GM23338 (cell line): ENCODE measurements around the gene ADGRF4. TPM values are rescaled to one million over a fixed set of nuclear protein-coding genes. Genes with fewer than 3 reads are reported as not detected.

ENCODE experiments used
- ATAC-seq: fragments of 200-7000 bp; cut with Tn5 transposase; 3 replicates; pipeline ENCODE4 v1.9.1; 2020
- DNase-seq: peaks from one replicate; pipeline ENCODE4 v3.0.0-alpha.2; 2015; ENCODE audit warnings: low spot score
- H2AFZ ChIP-seq: fragments of 200-600 bp; sonication (generic); 2 replicates; pipeline ENCODE4 v1.8.0; 2016; ENCODE audit warnings: antibody characterized with exemption, mild to moderate bottlenecking, moderate library complexity
- H3F3A ChIP-seq: fragments of 200-600 bp; sonication (generic); replicated peaks from 2 replicates; pipeline ENCODE4 v1.8.0; 2017; ENCODE audit warnings: antibody characterized with exemption, mixed run types, low read depth
- H3K27ac ChIP-seq: fragments of 200-600 bp; sonication (generic); 2 replicates; pipeline ENCODE4 v1.6.1; 2016; ENCODE audit warnings: low read depth
- H3K27me3 ChIP-seq: fragments of 200-600 bp; sonication (generic); 2 replicates; pipeline ENCODE4 v1.8.0; 2016; ENCODE audit warnings: mild to moderate bottlenecking, mixed run types, moderate library complexity; ENCODE audit not compliant: insufficient read depth
- H3K36me3 ChIP-seq: fragments of 200-600 bp; sonication (generic); 2 replicates; pipeline ENCODE4 v1.8.0; 2016; ENCODE audit warnings: mild to moderate bottlenecking; ENCODE audit not compliant: insufficient read depth
- H3K4me1 ChIP-seq: fragments of 200-600 bp; sonication (generic); 2 replicates; pipeline ENCODE4 v1.8.0; 2016; ENCODE audit warnings: mild to moderate bottlenecking, moderate library complexity; ENCODE audit not compliant: insufficient read depth
- H3K4me2 ChIP-seq: fragments of 200-600 bp; sonication (generic); 2 replicates; pipeline ENCODE4 v1.7.1; 2017; ENCODE audit warnings: mixed run types
- H3K4me3 ChIP-seq: fragments of 200-600 bp; sonication (generic); 2 replicates; pipeline ENCODE4 v1.6.1; 2016; ENCODE audit warnings: mixed run types
- H3K79me2 ChIP-seq: fragments of 200-600 bp; sonication (generic); replicated peaks from 2 replicates; pipeline ENCODE4 v1.8.0; 2017; ENCODE audit warnings: mild to moderate bottlenecking; ENCODE audit not compliant: insufficient read depth
- H3K9me2 ChIP-seq: fragments of 200-600 bp; sonication (generic); 2 replicates; pipeline ENCODE4 v1.8.0; 2017; ENCODE audit not compliant: insufficient read depth
- H4K20me1 ChIP-seq: fragments of 200-600 bp; sonication (generic); replicated peaks from 2 replicates; pipeline ENCODE4 v1.8.0; 2017; ENCODE audit warnings: mild to moderate bottlenecking; ENCODE audit not compliant: insufficient read depth
- H3K27ac Mint-ChIP-seq: 2 replicates; pipeline ENCODE4 v1.8.0; 2020; ENCODE audit warnings: inconsistent platforms, mild to moderate bottlenecking, moderate library complexity, mixed read lengths
- H3K27me3 Mint-ChIP-seq: 3 replicates; pipeline ENCODE4 v1.8.0; 2022; ENCODE audit warnings: low read depth, mild to moderate bottlenecking, moderate library complexity, mixed read lengths, inconsistent platforms; ENCODE audit not compliant: insufficient read depth, poor library complexity
- H3K36me3 Mint-ChIP-seq: 3 replicates; pipeline ENCODE4 v1.8.0; 2021; ENCODE audit warnings: low read depth, mild to moderate bottlenecking, inconsistent platforms, moderate library complexity, mixed read lengths
- H3K4me1 Mint-ChIP-seq: 3 replicates; pipeline ENCODE4 v1.8.0; 2020; ENCODE audit warnings: mild to moderate bottlenecking, inconsistent platforms, mixed read lengths
- H3K4me3 Mint-ChIP-seq: 3 replicates; pipeline ENCODE4 v1.8.0; 2021; ENCODE audit warnings: moderate library complexity, mild to moderate bottlenecking, inconsistent platforms, mixed read lengths
- H3K9me3 Mint-ChIP-seq: 3 replicates; pipeline ENCODE4 v1.8.0; 2020; ENCODE audit warnings: moderate library complexity, mild to moderate bottlenecking, inconsistent platforms, mixed read lengths
- CREB1 ChIP-seq: fragments of 250-450 bp; sonication (Bioruptor Pico); IDR thresholded peaks from 2 replicates; pipeline ENCODE4 v1.5.0; 2020; ENCODE audit warnings: low read depth, mild to moderate bottlenecking, moderate library complexity
- ETS1 ChIP-seq: IDR thresholded peaks from 2 replicates; pipeline ENCODE4 v1.6.1; 2016; ENCODE audit warnings: antibody characterized with exemption
- EZH2 ChIP-seq: fragments of 200-600 bp; sonication (generic); IDR thresholded peaks from one replicate; pipeline ENCODE4 v1.8.0; 2017; ENCODE audit warnings: antibody characterized with exemption, mild to moderate bottlenecking, low read depth; ENCODE audit not compliant: unreplicated experiment
- EZH2phosphoT487 ChIP-seq: fragments of 200-600 bp; sonication (generic); IDR thresholded peaks from one replicate; pipeline ENCODE4 v1.8.1; 2018; ENCODE audit warnings: antibody characterized with exemption; ENCODE audit not compliant: unreplicated experiment
- JUNB ChIP-seq: IDR thresholded peaks from one replicate; pipeline ENCODE4 v1.6.1; 2016; ENCODE audit warnings: antibody characterized with exemption; ENCODE audit not compliant: unreplicated experiment
- NANOG ChIP-seq: IDR thresholded peaks from 2 replicates; pipeline ENCODE4 v1.6.1; 2016; ENCODE audit warnings: antibody characterized with exemption, borderline replicate concordance
- POLR2AphosphoS5 ChIP-seq: IDR thresholded peaks from 2 replicates; pipeline ENCODE4 v1.6.1; 2016; ENCODE audit warnings: antibody characterized with exemption, low read depth
- STAT1 ChIP-seq: IDR thresholded peaks from one replicate; pipeline ENCODE4 v1.6.1; 2016; ENCODE audit warnings: antibody characterized with exemption; ENCODE audit not compliant: unreplicated experiment
- ZNF114 ChIP-seq: fragments of 250-450 bp; sonication (Bioruptor Pico); IDR thresholded peaks from 2 replicates; pipeline ENCODE4 v1.5.0; 2020; ENCODE audit warnings: mild to moderate bottlenecking, moderate library complexity
- ZNF331 ChIP-seq: fragments of 250-450 bp; sonication (Bioruptor Pico); IDR thresholded peaks from 2 replicates; pipeline ENCODE4 v1.5.0; 2020; ENCODE audit warnings: low read depth, mild to moderate bottlenecking, moderate library complexity
- polyA plus RNA-seq: library from polyadenylated mRNA; unstranded; fragments of >200 nt; fragmentation: Nextera tagmentation; extraction: Ambion mirVana; gene quantifications from 2 replicates; pipeline ENCODE4 v1.2.1, GENCODE V29; 2016
- total RNA-seq: library from RNA; depleted of rRNA; stranded (reverse); fragments of >200 nt; shearing (Covaris generic); gene quantifications from 2 replicates; pipeline ENCODE4 v1.2.3, GENCODE V29; 2014
- TF ChIP-seq, protein P1 (sequence below): IDR thresholded peaks from one replicate; pipeline ENCODE4 v1.6.1; 2018; ENCODE audit warnings: antibody characterized with exemption; ENCODE audit not compliant: unreplicated experiment
- TF ChIP-seq, protein P2 (sequence below): fragments of 250-450 bp; sonication (Bioruptor Pico); IDR thresholded peaks from 2 replicates; pipeline ENCODE4 v1.5.0; 2020; ENCODE audit warnings: mild to moderate bottlenecking, moderate library complexity
- TF ChIP-seq, protein P3 (sequence below), 2 experiments: fragments of 200-600 bp in 1 of 2; sonication (generic) in 1 of 2; conservative IDR thresholded peaks; 2 replicates each; pipeline versions ENCODE4 v1.5.1 to v1.6.1; 2016 to 2017; ENCODE audit warnings: antibody characterized with exemption in 2 of 2, low read depth in 2 of 2, mild to moderate bottlenecking in 2 of 2, moderate library complexity in 1 of 2

The ADGRF4 gene
- total and polyA plus RNA-seq, 2 experiments from 2014 or later = not detected

- H3K9me2 ChIP-seq = peaks cover 17% of the 10 kb centered on the region
- no peak overlapping the region for H3K27ac ChIP-seq
- no peak overlapping the region for H3K4me3 Mint-ChIP-seq
- TF ChIP-seq STAT1 (no peak), CREB1 (no peak), ZNF114 (CRISPR knock-in tag) (no peak), EZH2 (no peak), ZNF331 (no peak), JUNB (no peak), NANOG (no peak), POLR2AphosphoS5 (no peak), ETS1 (no peak), EZH2phosphoT487 (no peak)
- TF ChIP-seq, protein P1, sequence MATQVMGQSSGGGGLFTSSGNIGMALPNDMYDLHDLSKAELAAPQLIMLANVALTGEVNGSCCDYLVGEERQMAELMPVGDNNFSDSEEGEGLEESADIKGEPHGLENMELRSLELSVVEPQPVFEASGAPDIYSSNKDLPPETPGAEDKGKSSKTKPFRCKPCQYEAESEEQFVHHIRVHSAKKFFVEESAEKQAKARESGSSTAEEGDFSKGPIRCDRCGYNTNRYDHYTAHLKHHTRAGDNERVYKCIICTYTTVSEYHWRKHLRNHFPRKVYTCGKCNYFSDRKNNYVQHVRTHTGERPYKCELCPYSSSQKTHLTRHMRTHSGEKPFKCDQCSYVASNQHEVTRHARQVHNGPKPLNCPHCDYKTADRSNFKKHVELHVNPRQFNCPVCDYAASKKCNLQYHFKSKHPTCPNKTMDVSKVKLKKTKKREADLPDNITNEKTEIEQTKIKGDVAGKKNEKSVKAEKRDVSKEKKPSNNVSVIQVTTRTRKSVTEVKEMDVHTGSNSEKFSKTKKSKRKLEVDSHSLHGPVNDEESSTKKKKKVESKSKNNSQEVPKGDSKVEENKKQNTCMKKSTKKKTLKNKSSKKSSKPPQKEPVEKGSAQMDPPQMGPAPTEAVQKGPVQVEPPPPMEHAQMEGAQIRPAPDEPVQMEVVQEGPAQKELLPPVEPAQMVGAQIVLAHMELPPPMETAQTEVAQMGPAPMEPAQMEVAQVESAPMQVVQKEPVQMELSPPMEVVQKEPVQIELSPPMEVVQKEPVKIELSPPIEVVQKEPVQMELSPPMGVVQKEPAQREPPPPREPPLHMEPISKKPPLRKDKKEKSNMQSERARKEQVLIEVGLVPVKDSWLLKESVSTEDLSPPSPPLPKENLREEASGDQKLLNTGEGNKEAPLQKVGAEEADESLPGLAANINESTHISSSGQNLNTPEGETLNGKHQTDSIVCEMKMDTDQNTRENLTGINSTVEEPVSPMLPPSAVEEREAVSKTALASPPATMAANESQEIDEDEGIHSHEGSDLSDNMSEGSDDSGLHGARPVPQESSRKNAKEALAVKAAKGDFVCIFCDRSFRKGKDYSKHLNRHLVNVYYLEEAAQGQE = no peak
- TF ChIP-seq, protein P2, sequence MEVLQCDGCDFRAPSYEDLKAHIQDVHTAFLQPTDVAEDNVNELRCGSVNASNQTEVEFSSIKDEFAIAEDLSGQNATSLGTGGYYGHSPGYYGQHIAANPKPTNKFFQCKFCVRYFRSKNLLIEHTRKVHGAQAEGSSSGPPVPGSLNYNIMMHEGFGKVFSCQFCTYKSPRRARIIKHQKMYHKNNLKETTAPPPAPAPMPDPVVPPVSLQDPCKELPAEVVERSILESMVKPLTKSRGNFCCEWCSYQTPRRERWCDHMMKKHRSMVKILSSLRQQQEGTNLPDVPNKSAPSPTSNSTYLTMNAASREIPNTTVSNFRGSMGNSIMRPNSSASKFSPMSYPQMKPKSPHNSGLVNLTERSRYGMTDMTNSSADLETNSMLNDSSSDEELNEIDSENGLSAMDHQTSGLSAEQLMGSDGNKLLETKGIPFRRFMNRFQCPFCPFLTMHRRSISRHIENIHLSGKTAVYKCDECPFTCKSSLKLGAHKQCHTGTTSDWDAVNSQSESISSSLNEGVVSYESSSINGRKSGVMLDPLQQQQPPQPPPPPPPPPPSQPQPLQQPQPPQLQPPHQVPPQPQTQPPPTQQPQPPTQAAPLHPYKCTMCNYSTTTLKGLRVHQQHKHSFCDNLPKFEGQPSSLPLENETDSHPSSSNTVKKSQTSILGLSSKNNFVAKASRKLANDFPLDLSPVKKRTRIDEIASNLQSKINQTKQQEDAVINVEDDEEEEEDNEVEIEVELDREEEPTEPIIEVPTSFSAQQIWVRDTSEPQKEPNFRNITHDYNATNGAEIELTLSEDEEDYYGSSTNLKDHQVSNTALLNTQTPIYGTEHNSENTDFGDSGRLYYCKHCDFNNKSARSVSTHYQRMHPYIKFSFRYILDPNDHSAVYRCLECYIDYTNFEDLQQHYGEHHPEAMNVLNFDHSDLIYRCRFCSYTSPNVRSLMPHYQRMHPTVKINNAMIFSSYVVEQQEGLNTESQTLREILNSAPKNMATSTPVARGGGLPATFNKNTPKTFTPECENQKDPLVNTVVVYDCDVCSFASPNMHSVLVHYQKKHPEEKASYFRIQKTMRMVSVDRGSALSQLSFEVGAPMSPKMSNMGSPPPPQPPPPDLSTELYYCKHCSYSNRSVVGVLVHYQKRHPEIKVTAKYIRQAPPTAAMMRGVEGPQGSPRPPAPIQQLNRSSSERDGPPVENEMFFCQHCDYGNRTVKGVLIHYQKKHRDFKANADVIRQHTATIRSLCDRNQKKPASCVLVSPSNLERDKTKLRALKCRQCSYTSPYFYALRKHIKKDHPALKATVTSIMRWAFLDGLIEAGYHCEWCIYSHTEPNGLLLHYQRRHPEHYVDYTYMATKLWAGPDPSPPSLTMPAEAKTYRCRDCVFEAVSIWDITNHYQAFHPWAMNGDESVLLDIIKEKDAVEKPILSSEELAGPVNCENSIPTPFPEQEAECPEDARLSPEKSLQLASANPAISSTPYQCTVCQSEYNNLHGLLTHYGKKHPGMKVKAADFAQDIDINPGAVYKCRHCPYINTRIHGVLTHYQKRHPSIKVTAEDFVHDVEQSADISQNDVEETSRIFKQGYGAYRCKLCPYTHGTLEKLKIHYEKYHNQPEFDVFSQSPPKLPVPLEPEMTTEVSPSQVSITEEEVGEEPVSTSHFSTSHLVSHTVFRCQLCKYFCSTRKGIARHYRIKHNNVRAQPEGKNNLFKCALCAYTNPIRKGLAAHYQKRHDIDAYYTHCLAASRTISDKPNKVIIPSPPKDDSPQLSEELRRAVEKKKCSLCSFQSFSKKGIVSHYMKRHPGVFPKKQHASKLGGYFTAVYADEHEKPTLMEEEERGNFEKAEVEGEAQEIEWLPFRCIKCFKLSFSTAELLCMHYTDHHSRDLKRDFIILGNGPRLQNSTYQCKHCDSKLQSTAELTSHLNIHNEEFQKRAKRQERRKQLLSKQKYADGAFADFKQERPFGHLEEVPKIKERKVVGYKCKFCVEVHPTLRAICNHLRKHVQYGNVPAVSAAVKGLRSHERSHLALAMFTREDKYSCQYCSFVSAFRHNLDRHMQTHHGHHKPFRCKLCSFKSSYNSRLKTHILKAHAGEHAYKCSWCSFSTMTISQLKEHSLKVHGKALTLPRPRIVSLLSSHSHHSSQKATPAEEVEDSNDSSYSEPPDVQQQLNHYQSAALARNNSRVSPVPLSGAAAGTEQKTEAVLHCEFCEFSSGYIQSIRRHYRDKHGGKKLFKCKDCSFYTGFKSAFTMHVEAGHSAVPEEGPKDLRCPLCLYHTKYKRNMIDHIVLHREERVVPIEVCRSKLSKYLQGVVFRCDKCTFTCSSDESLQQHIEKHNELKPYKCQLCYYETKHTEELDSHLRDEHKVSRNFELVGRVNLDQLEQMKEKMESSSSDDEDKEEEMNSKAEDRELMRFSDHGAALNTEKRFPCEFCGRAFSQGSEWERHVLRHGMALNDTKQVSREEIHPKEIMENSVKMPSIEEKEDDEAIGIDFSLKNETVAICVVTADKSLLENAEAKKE (CRISPR knock-in tag) = no peak
- TF ChIP-seq, protein P3, sequence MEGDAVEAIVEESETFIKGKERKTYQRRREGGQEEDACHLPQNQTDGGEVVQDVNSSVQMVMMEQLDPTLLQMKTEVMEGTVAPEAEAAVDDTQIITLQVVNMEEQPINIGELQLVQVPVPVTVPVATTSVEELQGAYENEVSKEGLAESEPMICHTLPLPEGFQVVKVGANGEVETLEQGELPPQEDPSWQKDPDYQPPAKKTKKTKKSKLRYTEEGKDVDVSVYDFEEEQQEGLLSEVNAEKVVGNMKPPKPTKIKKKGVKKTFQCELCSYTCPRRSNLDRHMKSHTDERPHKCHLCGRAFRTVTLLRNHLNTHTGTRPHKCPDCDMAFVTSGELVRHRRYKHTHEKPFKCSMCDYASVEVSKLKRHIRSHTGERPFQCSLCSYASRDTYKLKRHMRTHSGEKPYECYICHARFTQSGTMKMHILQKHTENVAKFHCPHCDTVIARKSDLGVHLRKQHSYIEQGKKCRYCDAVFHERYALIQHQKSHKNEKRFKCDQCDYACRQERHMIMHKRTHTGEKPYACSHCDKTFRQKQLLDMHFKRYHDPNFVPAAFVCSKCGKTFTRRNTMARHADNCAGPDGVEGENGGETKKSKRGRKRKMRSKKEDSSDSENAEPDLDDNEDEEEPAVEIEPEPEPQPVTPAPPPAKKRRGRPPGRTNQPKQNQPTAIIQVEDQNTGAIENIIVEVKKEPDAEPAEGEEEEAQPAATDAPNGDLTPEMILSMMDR (conservative IDR thresholded peaks at IDR 0.05; ENCODE audit: low read depth in 2 of 2) = no peak
- H3F3A ChIP-seq = no peaks in the 10 kb centered on the region
- no peaks in the 10 kb centered on the region for H3K36me3 ChIP-seq
- no peak overlapping the region for H3K27ac Mint-ChIP-seq
- H3K9me3 Mint-ChIP-seq = 0 out of 3 replicates have a peak, but pooled peaks cover 6% of the 10 kb centered on the region
- H3K4me3 ChIP-seq = no peak overlapping the region
- H3K27me3 Mint-ChIP-seq = no peaks in the 10 kb centered on the region
- no peaks in the 10 kb centered on the region for H3K27me3 ChIP-seq
- no peaks in the 10 kb centered on the region for H4K20me1 ChIP-seq
- H2AFZ ChIP-seq = no peak overlapping the region
- H3K79me2 ChIP-seq = no peaks in the 10 kb centered on the region
- no peak overlapping the region for H3K4me2 ChIP-seq
- no peak for ATAC-seq
- H3K36me3 Mint-ChIP-seq = no peaks in the 10 kb centered on the region
- H3K4me1 ChIP-seq = no peaks in the 10 kb centered on the region
- no peaks in the 10 kb centered on the region for H3K4me1 Mint-ChIP-seq
- DNase-seq = no peak
Observed at GRCh38 chr6:47714802-47715201, 16.4 kb downstream of the ADGRF4 start.
